ENCODE measurements around the gene ADRB2. TPM values are rescaled to one million over a fixed set of nuclear protein-coding genes. Genes with fewer than 3 reads are reported as not detected.

ADRB2 gene
- total RNA-seq, 1 donor from 2014 or later: not detected

- DNase-seq: no peak
- no peak for TF ChIP-seq CTCF (IDR thresholded peaks at IDR 0.05; ENCODE audit: partially characterized antibody, unreplicated experiment)
- Mint-ChIP-seq H3K27me3 (ENCODE audit: unreplicated experiment) (no peaks in the 10 kb centered on the region), H3K27ac (ENCODE audit: unreplicated experiment) (no peak overlapping the region), H3K4me3 (ENCODE audit: unreplicated experiment) (no peak overlapping the region), H3K36me3 (ENCODE audit: unreplicated experiment) (no peaks in the 10 kb centered on the region), H3K9me3 (ENCODE audit: unreplicated experiment) (no peaks in the 10 kb centered on the region), H3K4me1 (ENCODE audit: low read depth, unreplicated experiment) (no peaks in the 10 kb centered on the region)
Observed at GRCh38 chr5:148785223-148785622, 41.2 kb upstream of the ADRB2 start.

- Mint-ChIP-seq H3K4me3 (ENCODE audit: unreplicated experiment) (no peak overlapping the region), H3K9me3 (ENCODE audit: unreplicated experiment) (no peaks in the 10 kb centered on the region), H3K36me3 (ENCODE audit: unreplicated experiment) (no peaks in the 10 kb centered on the region), H3K4me1 (ENCODE audit: low read depth, unreplicated experiment) (no peaks in the 10 kb centered on the region), H3K27ac (ENCODE audit: unreplicated experiment) (no peak overlapping the region), H3K27me3 (ENCODE audit: unreplicated experiment) (no peaks in the 10 kb centered on the region)
- TF ChIP-seq CTCF (IDR thresholded peaks at IDR 0.05; ENCODE audit: partially characterized antibody, unreplicated experiment): no peak
- DNase-seq: no peak
Observed at GRCh38 chr5:148786456-148786855, 40.0 kb upstream of the ADRB2 start.

GRCh38 chr5:148788636-148789035 is 37.8 kb upstream of the ADRB2 start:
- DNase-seq: no peak
- Mint-ChIP-seq H3K36me3 (ENCODE audit: unreplicated experiment) (no peaks in the 10 kb centered on the region), H3K9me3 (ENCODE audit: unreplicated experiment) (no peaks in the 10 kb centered on the region), H3K4me1 (ENCODE audit: low read depth, unreplicated experiment) (no peaks in the 10 kb centered on the region), H3K27ac (ENCODE audit: unreplicated experiment) (no peak overlapping the region), H3K4me3 (ENCODE audit: unreplicated experiment) (no peak overlapping the region), H3K27me3 (ENCODE audit: unreplicated experiment) (no peaks in the 10 kb centered on the region)
- no peak for TF ChIP-seq CTCF (IDR thresholded peaks at IDR 0.05; ENCODE audit: partially characterized antibody, unreplicated experiment)

- Mint-ChIP-seq H3K36me3 (ENCODE audit: unreplicated experiment) (no peaks in the 10 kb centered on the region), H3K27ac (ENCODE audit: unreplicated experiment) (no peak overlapping the region), H3K27me3 (ENCODE audit: unreplicated experiment) (no peaks in the 10 kb centered on the region), H3K4me1 (ENCODE audit: low read depth, unreplicated experiment) (no peaks in the 10 kb centered on the region), H3K4me3 (ENCODE audit: unreplicated experiment) (no peak overlapping the region), H3K9me3 (ENCODE audit: unreplicated experiment) (no peaks in the 10 kb centered on the region)
- no peak for TF ChIP-seq CTCF (IDR thresholded peaks at IDR 0.05; ENCODE audit: partially characterized antibody, unreplicated experiment)
- DNase-seq: no peak
Observed at GRCh38 chr5:148790545-148791333, 35.7 kb upstream of the ADRB2 start.

GRCh38 chr5:148791334-148791667 is 35.1 kb upstream of the ADRB2 start:
- no peaks in the 10 kb centered on the region for H3K27me3 Mint-ChIP-seq (ENCODE audit: unreplicated experiment)
- TF ChIP-seq CTCF (IDR thresholded peaks at IDR 0.05; ENCODE audit: partially characterized antibody, unreplicated experiment): no peak
- no peaks in the 10 kb centered on the region for H3K4me1 Mint-ChIP-seq (ENCODE audit: low read depth, unreplicated experiment)
- no peaks in the 10 kb centered on the region for H3K9me3 Mint-ChIP-seq (ENCODE audit: unreplicated experiment)
- no peak overlapping the region for H3K4me3 Mint-ChIP-seq (ENCODE audit: unreplicated experiment)
- no peak overlapping the region for H3K27ac Mint-ChIP-seq (ENCODE audit: unreplicated experiment)
- no peaks in the 10 kb centered on the region for H3K36me3 Mint-ChIP-seq (ENCODE audit: unreplicated experiment)
- no peak for DNase-seq

Data from glutamatergic neuron (in vitro differentiated cells).